ENCODE data around the gene AP5Z1. TPM values are rescaled to one million over a fixed set of nuclear protein-coding genes. Genes with fewer than 3 reads are reported as not detected.
A peak's percentile ranks its signal among the peaks of the same experiment; 100 is the strongest.

The AP5Z1 gene
- total and polyA plus RNA-seq, 9 donors, result 12.8 to 22.9 (median 15.0) TPM

- no peak overlapping the region for H3K4me3 ChIP-seq (ENCODE audit: low read length)
- WGBS (ENCODE audit: insufficient coverage), result 91% methylated on average over 11 of the region's 14 CpGs
These were observed 34.2 kb downstream of the AP5Z1 start for GRCh38 chr7:4809666-4810065.

GRCh38 chr7:4814433-4814832, 39.0 kb downstream of the AP5Z1 start:
- WGBS (ENCODE audit: insufficient coverage), result 72% methylated on average over 13 of the region's 14 CpGs
- peaks cover 4% of the 10 kb centered on the region for H3K27me3 ChIP-seq (ENCODE audit: control insufficient read depth, insufficient read depth, low read length)
- no peak overlapping the region for H3K4me3 ChIP-seq (ENCODE audit: low read length)

More at GRCh38 chr7:4809666-4810065, 34.2 kb downstream of the AP5Z1 start:
- Histone ChIP-seq H3K36me3 (ENCODE audit: control insufficient read depth, insufficient read depth, low read length) (no peaks in the 10 kb centered on the region), H3K4me1 (ENCODE audit: control insufficient read depth, insufficient read depth, low read length) (peaks cover 9% of the 10 kb centered on the region), H3K9me3 (replicated peaks; ENCODE audit: control insufficient read depth, low read depth, low read length) (peaks cover 2% of the 10 kb centered on the region), H3K27ac (ENCODE audit: low read length) (no peak overlapping the region), H3K27me3 (ENCODE audit: control insufficient read depth, insufficient read depth, low read length) (peaks cover 26% of the 10 kb centered on the region)
- DNase-seq, result no peak

GRCh38 chr7:4815121-4815520, 39.7 kb downstream of the AP5Z1 start:
- Histone ChIP-seq H3K27ac (ENCODE audit: low read length) (no peak overlapping the region), H3K27me3 (ENCODE audit: control insufficient read depth, insufficient read depth, low read length) (peaks cover 2% of the 10 kb centered on the region), H3K4me3 (ENCODE audit: low read length) (no peak overlapping the region), H3K36me3 (ENCODE audit: control insufficient read depth, insufficient read depth, low read length) (no peaks in the 10 kb centered on the region), H3K4me1 (ENCODE audit: control insufficient read depth, insufficient read depth, low read length) (peaks cover 20% of the 10 kb centered on the region), H3K9me3 (replicated peaks; ENCODE audit: control insufficient read depth, low read depth, low read length) (peaks cover 2% of the 10 kb centered on the region)
- 91% methylated on average over 7 of the region's 14 CpGs for WGBS (ENCODE audit: insufficient coverage)
- no peak for DNase-seq

More at GRCh38 chr7:4814433-4814832, 39.0 kb downstream of the AP5Z1 start:
- peaks cover 2% of the 10 kb centered on the region for H3K9me3 ChIP-seq (replicated peaks; ENCODE audit: control insufficient read depth, low read depth, low read length)
- no peaks in the 10 kb centered on the region for H3K36me3 ChIP-seq (ENCODE audit: control insufficient read depth, insufficient read depth, low read length)
- no peak for DNase-seq
- peaks cover 14% of the 10 kb centered on the region for H3K4me1 ChIP-seq (ENCODE audit: control insufficient read depth, insufficient read depth, low read length)
- H3K27ac ChIP-seq (ENCODE audit: low read length), result no peak overlapping the region

GRCh38 chr7:4815609-4816418, 40.4 kb downstream of the AP5Z1 start:
- H3K27me3 ChIP-seq (ENCODE audit: control insufficient read depth, insufficient read depth, low read length), result no peaks in the 10 kb centered on the region
- DNase-seq, result no peak
- 89% methylated on average over 36 of the region's 38 CpGs for WGBS (ENCODE audit: insufficient coverage)
- H3K4me1 ChIP-seq (ENCODE audit: control insufficient read depth, insufficient read depth, low read length), result peaks cover 27% of the 10 kb centered on the region
- H3K4me3 ChIP-seq (ENCODE audit: low read length), result no peak overlapping the region
- no peak overlapping the region for H3K27ac ChIP-seq (ENCODE audit: low read length)
- peaks cover 2% of the 10 kb centered on the region for H3K9me3 ChIP-seq (replicated peaks; ENCODE audit: control insufficient read depth, low read depth, low read length)
- H3K36me3 ChIP-seq (ENCODE audit: control insufficient read depth, insufficient read depth, low read length), result no peaks in the 10 kb centered on the region

- Histone ChIP-seq H3K36me3 (ENCODE audit: control insufficient read depth, insufficient read depth, low read length) (no peaks in the 10 kb centered on the region), H3K4me1 (ENCODE audit: control insufficient read depth, insufficient read depth, low read length) (peaks cover 33% of the 10 kb centered on the region), H3K9me3 (replicated peaks; ENCODE audit: control insufficient read depth, low read depth, low read length) (peaks cover 2% of the 10 kb centered on the region), H3K27ac (ENCODE audit: low read length) (no peak overlapping the region), H3K27me3 (ENCODE audit: control insufficient read depth, insufficient read depth, low read length) (no peaks in the 10 kb centered on the region), H3K4me3 (ENCODE audit: low read length) (no peak overlapping the region)
- WGBS (ENCODE audit: insufficient coverage), result 90% methylated on average over 13 of the region's 26 CpGs
- no peak for DNase-seq
These were observed 41.1 kb downstream of the AP5Z1 start for GRCh38 chr7:4816419-4817080.

GRCh38 chr7:4817178-4817901, 41.9 kb downstream of the AP5Z1 start:
- no peaks in the 10 kb centered on the region for H3K36me3 ChIP-seq (ENCODE audit: control insufficient read depth, insufficient read depth, low read length)
- H3K9me3 ChIP-seq (replicated peaks; ENCODE audit: control insufficient read depth, low read depth, low read length), result peaks cover 2% of the 10 kb centered on the region
- H3K4me1 ChIP-seq (ENCODE audit: control insufficient read depth, insufficient read depth, low read length), result peaks cover 33% of the 10 kb centered on the region
- DNase-seq, result no peak
- no peaks in the 10 kb centered on the region for H3K27me3 ChIP-seq (ENCODE audit: control insufficient read depth, insufficient read depth, low read length)
- no peak overlapping the region for H3K27ac ChIP-seq (ENCODE audit: low read length)
- no peak overlapping the region for H3K4me3 ChIP-seq (ENCODE audit: low read length)
- 82% methylated on average over 19 of the region's 38 CpGs for WGBS (ENCODE audit: insufficient coverage)

GRCh38 chr7:4818000-4818794, 42.8 kb downstream of the AP5Z1 start:
- DNase-seq, result no peak

GRCh38 chr7:4819560-4820404, 44.4 kb downstream of the AP5Z1 start:
- peaks cover 33% of the 10 kb centered on the region for H3K4me1 ChIP-seq (ENCODE audit: control insufficient read depth, insufficient read depth, low read length)
- WGBS (ENCODE audit: insufficient coverage), result 34% methylated on average over 33 of the region's 39 CpGs
- H3K27me3 ChIP-seq (ENCODE audit: control insufficient read depth, insufficient read depth, low read length), result no peaks in the 10 kb centered on the region
- peak; percentile 81 for DNase-seq
- H3K36me3 ChIP-seq (ENCODE audit: control insufficient read depth, insufficient read depth, low read length), result no peaks in the 10 kb centered on the region
- H3K4me3 ChIP-seq (ENCODE audit: low read length), result no peak overlapping the region
- no peaks in the 10 kb centered on the region for H3K9me3 ChIP-seq (replicated peaks; ENCODE audit: control insufficient read depth, low read depth, low read length)
- H3K27ac ChIP-seq (ENCODE audit: low read length), result peak overlapping the region; percentile 78

More at GRCh38 chr7:4818000-4818794, 42.8 kb downstream of the AP5Z1 start:
- H3K4me1 ChIP-seq (ENCODE audit: control insufficient read depth, insufficient read depth, low read length), result peaks cover 33% of the 10 kb centered on the region
- H3K9me3 ChIP-seq (replicated peaks; ENCODE audit: control insufficient read depth, low read depth, low read length), result peaks cover 2% of the 10 kb centered on the region
- no peak overlapping the region for H3K4me3 ChIP-seq (ENCODE audit: low read length)
- no peak overlapping the region for H3K27ac ChIP-seq (ENCODE audit: low read length)
- H3K36me3 ChIP-seq (ENCODE audit: control insufficient read depth, insufficient read depth, low read length), result no peaks in the 10 kb centered on the region
- H3K27me3 ChIP-seq (ENCODE audit: control insufficient read depth, insufficient read depth, low read length), result no peaks in the 10 kb centered on the region
- WGBS (ENCODE audit: insufficient coverage), result 62% methylated on average over 21 of the region's 32 CpGs

GRCh38 chr7:4820405-4820966, 45.1 kb downstream of the AP5Z1 start:
- H3K4me3 ChIP-seq (ENCODE audit: low read length), result no peak overlapping the region

More at GRCh38 chr7:4820405-4820966, 45.1 kb downstream of the AP5Z1 start:
- no peaks in the 10 kb centered on the region for H3K36me3 ChIP-seq (ENCODE audit: control insufficient read depth, insufficient read depth, low read length)
- peak overlapping the region; percentile 78 for H3K27ac ChIP-seq (ENCODE audit: low read length)
- WGBS (ENCODE audit: insufficient coverage), result 36% methylated on average over 10 of the region's 19 CpGs
- peaks cover 33% of the 10 kb centered on the region for H3K4me1 ChIP-seq (ENCODE audit: control insufficient read depth, insufficient read depth, low read length)
- H3K9me3 ChIP-seq (replicated peaks; ENCODE audit: control insufficient read depth, low read depth, low read length), result no peaks in the 10 kb centered on the region
- no peaks in the 10 kb centered on the region for H3K27me3 ChIP-seq (ENCODE audit: control insufficient read depth, insufficient read depth, low read length)
- DNase-seq, result peak; percentile 65

Measured in muscle of leg (tissue), 11 donors.